GM12872 (cell line): ENCODE measurements around the gene CHP1.

Experiments
- CTCF ChIP-seq: IDR thresholded peaks from 3 replicates; pipeline ENCODE4 v1.5.1; 2011; ENCODE audit warnings: low read depth, mild to moderate bottlenecking, low read length, moderate library complexity; ENCODE audit not compliant: insufficient read depth

The CHP1 gene

GRCh38 chr15:41230650-41231421, at the start of gene CHP1, which contains the start of gene EXD1:
CHP1 (plus strand) TSS chr15:41231268; CDS start chr15:41231383, 115 bp downstream.
EXD1 (minus strand) TSS chr15:41230757; CDS start chr15:41226575, 4,182 bp downstream.
- TF ChIP-seq CTCF = peak; percentile 96

- TF ChIP-seq CTCF = no peak
Observed at GRCh38 chr15:41182266-41182665, 48.8 kb upstream of the CHP1 start.

- no peak for TF ChIP-seq CTCF
Observed at GRCh38 chr15:41183581-41183980, 47.5 kb upstream of the CHP1 start.

- no peak for TF ChIP-seq CTCF
Observed at GRCh38 chr15:41194444-41194843, 36.6 kb upstream of the CHP1 start.

GRCh38 chr15:41199470-41199869, 31.6 kb upstream of the CHP1 start:
- no peak for TF ChIP-seq CTCF

GRCh38 chr15:41203395-41203794, 27.7 kb upstream of the CHP1 start:
- TF ChIP-seq CTCF = no peak

GRCh38 chr15:41205315-41205714, 25.8 kb upstream of the CHP1 start:
- TF ChIP-seq CTCF = no peak
